HG03571 (cell line): ENCODE results near the gene RASGRF1.

Experiments used
- ATAC-seq: cut with Tn5 transposase; IDR thresholded peaks from one replicate; pipeline ENCODE4 v1.9.1; 2021; ENCODE audit not compliant: unreplicated experiment

Gene RASGRF1

DNA sequence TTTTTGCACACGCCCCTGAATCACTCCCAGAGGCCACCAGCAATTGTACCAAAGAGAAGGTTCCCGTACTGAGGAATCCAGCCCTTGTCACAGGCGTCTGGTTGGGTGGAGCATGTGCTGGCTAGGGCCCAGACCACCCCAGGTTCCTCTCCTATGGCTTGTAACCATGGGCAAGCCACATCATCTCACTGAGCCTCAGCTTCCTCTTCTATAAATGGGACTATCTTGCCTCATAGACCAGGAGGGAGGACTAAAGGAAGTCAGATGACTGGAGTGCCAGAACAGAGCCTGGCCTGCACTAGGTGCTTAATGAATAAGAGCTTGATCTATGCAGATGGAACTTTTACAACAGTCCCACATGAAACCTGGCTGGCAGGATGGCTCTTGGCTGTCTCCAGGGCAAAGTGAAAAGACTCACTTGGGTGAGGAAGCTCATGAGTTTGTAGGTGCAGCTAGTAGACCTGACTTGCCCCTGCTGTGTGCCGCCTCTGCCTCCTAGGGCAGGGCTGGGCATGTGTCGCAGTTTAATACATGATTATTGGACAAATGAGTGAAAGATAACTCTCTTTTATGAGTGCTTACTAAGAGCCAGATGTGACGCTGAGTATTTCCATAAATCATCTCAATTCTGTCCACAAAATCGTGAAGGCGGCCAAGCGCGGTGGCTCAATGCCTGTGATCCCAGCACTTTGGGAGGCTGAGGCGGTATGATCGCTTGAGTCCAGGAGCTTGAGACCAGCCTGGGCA lies 175.1 kb downstream of the RASGRF1 start:
- no peak for ATAC-seq

DNA sequence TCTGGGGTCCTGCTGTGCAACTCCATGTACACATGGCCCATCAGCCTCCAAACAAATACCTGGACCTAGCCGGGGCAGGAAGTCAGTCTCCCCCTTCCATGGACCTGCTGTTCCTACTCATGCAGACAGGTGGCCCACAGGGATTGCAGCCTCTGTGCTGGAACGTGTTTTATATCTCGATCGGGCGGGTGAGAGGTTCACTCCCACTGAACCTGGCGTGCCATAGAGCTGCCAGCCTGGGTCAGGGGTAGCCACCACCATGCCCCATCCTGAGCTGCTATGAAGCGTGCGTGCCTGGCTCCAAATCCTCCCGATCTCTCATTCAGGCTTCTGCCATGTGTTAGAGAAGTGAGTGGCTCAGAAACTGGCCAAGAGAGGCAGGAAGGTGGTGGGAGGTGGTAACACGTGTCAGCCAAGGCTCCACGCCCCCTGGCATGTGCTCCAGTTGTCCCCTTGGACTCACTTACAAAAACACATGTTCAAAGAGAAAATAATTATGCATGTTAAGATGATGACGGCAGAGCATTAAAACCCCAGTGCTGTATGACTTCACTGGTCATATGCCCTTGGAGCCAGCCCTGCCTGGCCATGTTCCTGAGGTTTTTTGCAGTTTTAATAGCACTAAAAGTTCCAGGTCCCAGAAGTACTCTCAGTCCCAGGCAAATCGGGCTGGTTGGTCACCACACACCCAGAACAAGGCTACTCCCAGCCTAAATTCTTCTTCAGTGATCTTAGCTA lies 176.4 kb downstream of the RASGRF1 start:
- no peak for ATAC-seq

DNA sequence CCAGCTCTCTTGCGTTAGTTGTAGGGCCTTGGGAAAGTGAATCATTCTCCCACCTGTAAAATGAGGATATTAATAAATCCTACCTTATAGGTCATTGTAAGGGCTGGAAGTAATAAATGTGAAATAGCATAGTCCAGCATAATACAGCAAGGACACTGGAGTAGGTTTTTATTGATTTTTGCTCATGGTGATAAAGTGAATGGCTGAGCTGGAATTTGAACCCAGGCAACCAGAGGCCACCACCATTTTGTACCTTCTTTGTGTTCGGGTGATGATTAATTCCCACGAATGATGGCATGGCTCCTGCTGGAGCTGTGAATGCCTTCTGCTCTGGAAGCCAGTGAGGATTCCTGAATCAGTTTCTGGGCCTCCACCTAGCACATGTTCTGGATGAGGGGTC lies 177.6 kb downstream of the RASGRF1 start:
- no peak for ATAC-seq

DNA sequence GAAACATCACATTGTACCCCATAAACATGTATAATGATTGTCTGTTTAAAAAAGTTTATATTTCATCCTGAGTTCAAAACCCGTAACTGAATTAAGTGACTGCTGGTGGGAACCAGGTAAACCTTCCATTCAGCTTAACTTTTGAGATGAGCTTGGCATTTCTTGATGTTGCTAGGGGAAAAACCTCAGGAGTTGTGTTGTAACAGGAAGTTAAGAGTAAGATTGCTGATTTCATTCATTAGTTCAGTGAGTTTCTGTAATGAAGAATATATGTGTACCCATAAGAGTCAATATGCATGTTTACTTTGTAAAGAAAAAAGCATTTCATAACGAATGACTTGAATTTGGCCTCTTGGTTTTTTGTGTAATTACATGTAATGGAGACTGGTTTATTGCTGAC lies 178.3 kb downstream of the RASGRF1 start:
- no peak for ATAC-seq

DNA sequence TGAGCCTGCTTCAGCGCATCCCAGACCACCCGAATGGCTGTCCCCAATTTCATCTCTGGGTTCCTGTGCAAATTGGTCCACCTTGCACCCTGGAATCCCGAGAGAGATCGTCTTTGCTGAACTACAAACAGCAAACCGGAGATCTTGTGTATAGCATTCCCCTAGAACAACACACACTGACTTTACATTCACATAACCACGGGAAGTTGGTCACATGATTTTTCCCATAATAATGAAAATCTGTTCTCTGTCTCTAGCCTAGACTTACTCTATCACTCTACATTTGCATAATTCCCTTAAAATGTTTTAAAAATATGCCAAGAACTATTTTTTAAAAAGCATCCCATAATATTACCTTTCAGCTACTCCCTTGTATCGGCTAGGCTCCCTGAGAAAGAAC lies 180.3 kb downstream of the RASGRF1 start:
- no peak for ATAC-seq
